Islet precursor cell (in vitro differentiated cells): ENCODE data around the gene GPX2.

Source experiments
- DNase-seq: peaks from one replicate; pipeline ENCODE4 v3.0.0-alpha.2; 2018

The GPX2 gene

DNA sequence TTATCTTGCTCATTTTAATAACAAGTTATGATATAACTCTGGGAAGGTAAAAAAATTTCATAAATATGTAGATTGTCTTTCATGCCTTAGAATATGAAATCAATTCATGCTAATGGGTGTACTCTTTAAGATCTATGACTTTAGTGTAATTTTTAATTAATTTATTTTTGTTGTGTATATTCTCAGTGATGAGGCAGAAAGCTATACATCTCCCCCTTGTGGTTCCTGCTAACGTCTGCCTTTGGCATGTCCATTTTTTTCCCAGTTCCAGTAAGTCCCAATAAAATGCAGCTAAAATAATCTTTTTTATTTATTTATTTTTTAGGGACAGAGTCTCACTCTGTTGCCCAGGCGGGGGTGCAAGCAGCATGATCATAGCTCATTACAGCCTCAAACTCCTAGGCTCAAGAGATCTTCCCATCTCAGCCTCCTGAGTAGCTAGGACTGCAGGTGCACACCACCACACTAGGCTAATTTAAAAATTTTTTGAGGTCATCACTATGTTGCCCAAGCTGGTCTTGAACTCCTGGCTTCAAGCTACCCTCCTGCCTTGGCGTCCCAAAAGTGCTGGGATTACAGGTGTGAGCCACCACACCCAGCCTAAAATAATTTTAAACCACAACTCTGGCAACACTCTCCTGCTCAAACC lies 31.6 kb downstream of the GPX2 start:
- no peak for DNase-seq

DNA sequence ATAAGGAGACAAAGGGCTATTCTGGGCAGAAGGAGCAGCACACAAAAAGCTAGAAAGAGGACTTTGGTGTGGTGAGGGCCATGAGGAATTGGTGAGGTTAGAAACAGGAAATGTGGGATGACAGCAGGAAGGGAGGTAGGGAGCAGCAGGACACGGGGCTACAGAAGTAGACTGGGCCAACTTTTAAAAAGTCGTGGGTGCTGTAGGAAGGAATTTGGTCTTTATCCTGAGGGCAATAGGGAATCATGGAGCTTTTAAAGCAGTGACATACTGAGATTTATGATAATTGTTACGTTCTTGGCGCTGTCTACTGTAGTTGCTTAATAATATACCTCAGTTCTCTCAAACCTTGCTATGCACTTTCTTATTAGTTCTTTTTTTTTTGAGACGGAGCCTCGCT lies 36.5 kb downstream of the GPX2 start:
- no peak for DNase-seq

DNA sequence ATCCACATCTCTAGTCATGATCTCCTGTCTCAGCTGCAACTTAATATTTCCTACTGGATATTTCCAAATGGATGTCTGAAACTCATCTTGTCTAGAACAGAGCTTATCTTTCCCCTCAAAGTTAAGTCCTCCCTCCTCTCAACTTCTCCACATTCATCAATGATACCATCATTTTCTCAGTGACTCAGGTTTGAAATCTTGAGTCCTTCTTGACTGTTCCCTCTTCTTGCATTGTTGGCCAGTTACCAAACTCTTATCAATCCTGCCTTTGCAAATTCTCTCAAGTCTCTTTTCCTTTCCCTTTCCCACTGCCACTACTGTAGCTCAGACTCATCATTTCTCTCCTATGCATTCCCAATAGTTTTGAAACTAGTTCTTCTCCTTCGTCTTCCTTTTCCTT lies 42.6 kb downstream of the GPX2 start:
- no peak for DNase-seq

DNA sequence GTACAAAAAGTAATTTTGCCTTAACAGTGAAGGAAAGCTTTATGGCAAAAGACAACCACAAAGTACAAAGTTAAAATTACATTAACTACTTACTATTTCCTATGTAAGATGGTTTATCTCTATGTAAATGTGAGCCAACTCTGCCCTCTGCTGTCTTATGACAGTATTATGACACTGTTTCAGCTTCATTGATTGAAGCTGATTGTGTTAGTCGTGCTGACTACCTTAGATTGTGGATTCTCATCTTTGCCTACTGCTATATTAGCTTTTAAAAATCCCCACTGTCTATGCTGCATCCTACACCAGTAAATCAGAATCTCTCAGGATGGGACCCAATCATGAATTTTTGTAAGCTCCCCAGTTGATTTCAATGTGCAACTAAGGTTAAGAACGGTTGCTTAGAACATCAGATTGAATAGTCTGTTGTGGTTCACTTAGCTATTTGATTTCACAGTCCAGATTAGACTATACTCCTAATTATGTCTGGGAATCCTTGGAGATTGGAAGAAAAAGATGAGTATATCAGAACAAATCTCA lies 50.6 kb downstream of the GPX2 start:
- DNase-seq: no peak

DNA sequence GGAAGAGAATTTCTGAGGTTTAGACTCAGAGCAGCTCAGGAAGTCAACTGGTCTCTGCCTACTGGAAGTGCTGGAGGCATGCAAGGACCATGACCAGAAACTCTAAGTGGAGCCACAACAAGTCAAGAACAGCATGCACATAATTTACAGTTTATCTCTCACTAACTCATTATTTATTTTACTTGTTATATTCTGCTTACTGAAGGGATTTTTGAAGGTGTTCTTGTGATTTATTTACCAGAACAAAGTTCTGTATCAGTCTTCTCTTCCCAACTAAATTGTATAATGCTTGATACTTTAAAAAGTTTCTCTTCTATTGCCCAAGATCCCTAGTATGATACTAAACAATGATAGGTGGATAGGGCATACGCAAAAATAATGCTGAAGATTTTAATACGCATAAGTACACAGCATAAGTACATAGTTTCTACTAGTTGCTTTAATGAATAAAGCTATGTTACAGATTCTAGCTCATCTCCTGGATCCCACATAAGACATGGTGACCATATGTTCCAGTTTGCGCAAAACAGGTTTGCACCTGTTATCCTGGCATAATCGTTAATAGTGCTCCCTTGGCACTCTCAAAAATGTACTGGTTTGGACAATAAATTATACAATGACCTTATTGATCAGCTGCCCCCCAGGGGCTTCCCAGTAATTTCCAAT lies 51.2 kb downstream of the GPX2 start:
- DNase-seq: no peak

DNA sequence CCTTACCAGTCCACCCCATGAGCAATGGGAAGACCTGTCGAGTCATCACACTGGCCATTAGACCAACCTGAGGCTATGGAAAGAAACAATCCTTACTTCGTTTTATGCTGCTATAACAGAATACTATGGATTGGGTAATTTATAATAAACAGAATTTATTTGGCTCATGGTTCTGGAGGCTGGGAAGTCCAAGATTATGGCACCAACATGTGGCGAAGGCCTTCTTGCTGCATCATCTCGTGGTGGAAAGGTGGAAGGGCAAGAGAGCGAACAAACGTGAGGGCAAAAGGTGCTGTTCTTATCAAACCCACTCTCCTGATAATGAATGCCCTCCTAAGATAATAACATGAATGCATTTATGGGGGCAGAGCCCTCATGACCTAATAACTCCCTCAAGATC lies 53.2 kb downstream of the GPX2 start:
- no peak for DNase-seq
